ENCODE data around the gene APOA5. TPM values are rescaled to one million over a fixed set of nuclear protein-coding genes. Genes with fewer than 3 reads are reported as not detected.
"Not testable (repeated sequence)": the region's sequence is repeated elsewhere in the genome, so short reads cannot be mapped to it uniquely, and the experiment has no call there.

APOA5 gene
- total RNA-seq, 4 donors from 2014 or later = 1.0 to 2.9 TPM; not detected in 2

- Histone ChIP-seq H3K27me3 (no peaks in the 10 kb centered on the region), H3K4me3 (peak overlapping the region; percentile 71 to 98 (median 89)), H3K4me1 (peaks cover 21 to 24% of the 10 kb centered on the region in 2 donors), H3K36me3 (peaks cover 0 to 16% of the 10 kb centered on the region in 2 donors), H3K27ac (peak overlapping the region; percentile 91 to 96 (median 95)), H3K9me3 (no peaks in the 10 kb centered on the region)
- DNase-seq (no peak), ATAC-seq (peak; percentile 50 to 55)
- intact Hi-C loops (cut with DNase I; ENCODE audit: low total_unique reads) = loop anchor here (1.0 to 5.0 kb wide), 4 partner anchors 13 to 459 kb away; partner anchors contain the start of genes PCSK7, RNF214 and SIK3
- in situ Hi-C loops (cut with MboI; ENCODE audit: low sequenced_read_pairs in 4 of 4) = no loop called here
- TF ChIP-seq CTCF (IDR thresholded peaks at IDR 0.05 in 4 of 5, conservative IDR thresholded peaks at IDR 0.05 in 1 of 5) = no peak
- no peak for TF ChIP-seq POLR2A (IDR thresholded peaks at IDR 0.05)
Measured at GRCh38 chr11:116773203-116774097, 18.2 kb downstream of the APOA5 start.

DNA sequence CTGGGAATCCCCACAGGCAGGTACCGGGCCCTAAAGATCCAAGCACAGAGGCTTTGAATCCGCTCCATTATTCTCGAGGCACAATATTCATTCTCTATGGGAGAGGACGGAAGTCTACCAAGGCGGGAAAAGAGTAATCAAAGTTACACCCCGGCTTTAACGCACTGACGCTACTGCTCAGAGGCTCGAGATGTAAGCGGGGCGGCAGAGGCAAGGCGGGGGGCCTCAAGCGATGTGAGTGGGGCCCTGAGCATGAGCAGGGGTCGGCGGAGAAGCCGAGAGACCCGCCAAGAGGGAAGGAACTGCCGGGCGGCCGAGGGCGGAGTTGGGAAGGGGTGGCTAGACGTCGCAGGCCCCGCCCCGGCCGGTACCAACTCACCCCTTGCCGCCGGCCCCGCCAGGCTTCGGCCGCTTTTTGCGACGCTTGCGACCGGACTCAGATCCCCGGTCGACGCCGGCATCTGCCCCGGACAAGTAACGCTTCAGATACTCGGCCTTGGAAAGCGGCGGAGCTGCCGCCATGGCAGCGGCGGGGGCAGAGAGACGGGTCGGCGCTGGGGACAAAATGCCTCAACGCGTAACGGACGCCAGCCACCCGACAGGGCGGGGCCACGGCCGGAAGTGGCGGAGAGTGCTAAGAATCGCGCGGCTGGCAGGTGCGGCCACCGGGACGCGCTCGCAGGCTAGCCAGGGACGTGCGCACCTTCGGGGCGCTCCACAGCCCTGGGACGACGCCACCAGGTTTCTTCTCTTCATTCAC is 19.1 kb downstream of the APOA5 start, which contains the start of gene BUD13:
Gene BUD13 (minus strand): TSS at position 545 of the 760 bp plus-strand sequence. CDS start 23 bp downstream, at position 522.
- in situ Hi-C loops (cut with MboI; ENCODE audit: low sequenced_read_pairs in 4 of 4) (no loop called here), intact Hi-C loops (cut with DNase I; ENCODE audit: low total_unique reads) (loop anchor here (1.0 to 5.0 kb wide), 4 partner anchors 14 to 460 kb away; partner anchors contain the start of genes PCSK7, RNF214 and SIK3)
- peak; percentile 90 to 95 for ATAC-seq
- Histone ChIP-seq H3K27ac (peak within 1 kb of the TSS; percentile 91 to 96 (median 95)), H3K4me1 (peaks cover 21 to 24% of the 10 kb centered on the region in 2 donors), H3K27me3 (no peaks in the 10 kb centered on the region), H3K36me3 (peaks cover 0 to 10% of the 10 kb centered on the region in 2 donors), H3K4me3 (peak within 1 kb of the TSS; percentile 71 to 98 (median 89)), H3K9me3 (no peaks in the 10 kb centered on the region)
- peak; percentile 80 to 84 for DNase-seq
- TF ChIP-seq CTCF (IDR thresholded peaks at IDR 0.05 in 4 of 5, conservative IDR thresholded peaks at IDR 0.05 in 1 of 5) (no peak), POLR2A (IDR thresholded peaks at IDR 0.05) (peak; percentile 36 to 68)

- Histone ChIP-seq H3K36me3 (peaks cover 0 to 10% of the 10 kb centered on the region in 2 donors), H3K27ac (peak overlapping the region; percentile 91 to 96 (median 95)), H3K27me3 (no peaks in the 10 kb centered on the region), H3K9me3 (no peaks in the 10 kb centered on the region), H3K4me1 (peaks cover 21 to 24% of the 10 kb centered on the region in 2 donors), H3K4me3 (peak overlapping the region; percentile 71 to 98 (median 89))
- in situ Hi-C loops (cut with MboI; ENCODE audit: low sequenced_read_pairs in 4 of 4) (no loop called here), intact Hi-C loops (cut with DNase I; ENCODE audit: low total_unique reads) (loop anchor here (2.0 to 5.0 kb wide), 2 partner anchors 15 to 325 kb away; partner anchors contain the start of gene SIK3)
- no peak for DNase-seq
- no peak for ATAC-seq
- no peak for TF ChIP-seq CTCF (IDR thresholded peaks at IDR 0.05 in 4 of 5, conservative IDR thresholded peaks at IDR 0.05 in 1 of 5)
- no peak for TF ChIP-seq POLR2A (IDR thresholded peaks at IDR 0.05)
Measured at GRCh38 chr11:116771935-116772334, 19.7 kb downstream of the APOA5 start.

DNA sequence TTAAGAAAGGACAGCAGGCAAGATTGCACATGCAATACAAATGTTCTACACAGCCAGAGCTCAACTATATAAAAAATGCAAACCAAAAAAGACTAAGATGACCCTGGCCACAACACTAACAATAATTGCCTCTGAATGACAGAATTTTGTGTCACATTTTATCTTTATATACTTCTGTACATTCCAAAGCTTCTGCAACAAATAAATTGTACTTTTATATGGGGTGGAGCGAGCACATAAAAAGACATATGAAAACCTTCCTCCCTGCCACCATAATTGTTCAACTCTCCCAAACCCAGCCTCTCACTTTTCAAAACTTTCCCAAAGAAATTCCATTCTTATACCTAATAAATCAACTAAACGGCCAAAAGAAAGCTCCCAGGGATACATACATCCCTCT is 29.5 kb downstream of the APOA5 start:
- in situ Hi-C loops (cut with MboI; ENCODE audit: low sequenced_read_pairs in 4 of 4) = no loop called here

GRCh38 chr11:116756044-116756443 is 35.6 kb downstream of the APOA5 start:
- ATAC-seq; H3K4me1 ChIP-seq; DNase-seq; in situ Hi-C loops (cut with MboI; ENCODE audit: low sequenced_read_pairs in 4 of 4); intact Hi-C loops (cut with DNase I; ENCODE audit: low total_unique reads); H3K4me3 ChIP-seq; H3K27me3 ChIP-seq; H3K9me3 ChIP-seq; H3K27ac ChIP-seq: not testable (repeated sequence)
- peaks cover 0 to 72% of the 10 kb centered on the region in 2 donors for H3K36me3 ChIP-seq

More for the DNA sequence above, 29.5 kb downstream of the APOA5 start:
- Histone ChIP-seq H3K36me3 (peaks cover 0 to 57% of the 10 kb centered on the region in 2 donors), H3K9me3 (no peaks in the 10 kb centered on the region), H3K4me1 (no peaks in the 10 kb centered on the region), H3K4me3 (no peak overlapping the region), H3K27ac (no peak overlapping the region), H3K27me3 (no peaks in the 10 kb centered on the region)
- DNase-seq (no peak), ATAC-seq (no peak)
- intact Hi-C loops (cut with DNase I; ENCODE audit: low total_unique reads) = no loop called here
- TF ChIP-seq CTCF (IDR thresholded peaks at IDR 0.05 in 4 of 5, conservative IDR thresholded peaks at IDR 0.05 in 1 of 5) (no peak), POLR2A (IDR thresholded peaks at IDR 0.05) (no peak)
